ENCODE data around the gene U2AF2.

Gene U2AF2

DNA sequence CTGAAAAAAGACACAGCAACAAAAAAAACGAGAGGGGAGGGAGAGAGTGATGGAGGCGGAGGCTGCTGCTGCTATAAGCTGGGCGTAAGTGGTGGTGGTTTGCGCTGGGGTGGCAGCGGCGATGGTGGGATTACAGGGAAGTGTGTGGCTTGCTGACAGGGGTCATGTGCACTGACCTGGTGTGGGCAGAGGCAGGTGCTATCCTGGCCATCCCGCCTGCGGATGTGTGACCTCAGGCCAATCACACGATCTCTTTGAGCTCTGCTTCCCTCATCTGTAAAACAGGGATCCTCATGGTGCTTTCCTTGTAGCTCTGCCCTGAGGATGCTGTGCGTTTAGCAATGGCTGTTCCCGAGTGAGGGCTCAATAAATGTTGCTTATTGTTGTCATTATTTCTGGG, 17.3 kb upstream of the U2AF2 start:
- H3K4me3 ChIP-seq (ENCODE audit: control insufficient read depth in 1 of 7, extremely low read depth in 1 of 7, insufficient read depth in 4 of 7, low read depth in 2 of 7, low read length in 6 of 7), result no peak overlapping the region
- ChIA-PET POLR2A (interaction anchor here (1.2 to 1.5 kb wide), 2 partner anchors 10 to 15 kb away, joined by 3 to 4 read pairs; partner anchors contain the start of gene CCDC106), CTCF (interaction anchor here (0.5 to 12.5 kb wide), 10 partner anchors 9 to 171 kb away, joined by 3 to 128 read pairs (median 4); partner anchors contain the start of genes CCDC106, FIZ1, U2AF2 and ZNF581)
- 78% methylated on average over 10 of the region's 11 CpGs for WGBS (ENCODE audit: insufficient coverage)
- H3K4me1 ChIP-seq (ENCODE audit: control extremely low read depth in 1 of 4, control insufficient read depth in 4 of 4, insufficient read depth in 4 of 4, low read length in 3 of 4), result peaks cover 5 to 58% (median 52%) of the 10 kb centered on the region in 4 experiments
- H3K27ac ChIP-seq (ENCODE audit: insufficient read depth in 1 of 2, low read depth in 1 of 2, low read length in 2 of 2, poor library complexity in 1 of 2, severe bottlenecking in 2 of 2), result no peak overlapping the region
- H3K36me3 ChIP-seq (ENCODE audit: control insufficient read depth in 4 of 4, insufficient read depth in 4 of 4, low read length in 3 of 4), result peaks cover 0 to 3% (median 0%) of the 10 kb centered on the region in 4 experiments
- H3K9me3 ChIP-seq (ENCODE audit: control extremely low read depth in 1 of 5, control insufficient read depth in 4 of 5, insufficient read depth in 2 of 5, low read depth in 1 of 5, low read length in 4 of 5), result no peaks in the 10 kb centered on the region
- DNase-seq, result no peak
- H3K27me3 ChIP-seq (replicated peaks in 2 of 5; ENCODE audit: control insufficient read depth in 4 of 5, insufficient read depth in 5 of 5, low read length in 4 of 5), result no peaks in the 10 kb centered on the region

DNA sequence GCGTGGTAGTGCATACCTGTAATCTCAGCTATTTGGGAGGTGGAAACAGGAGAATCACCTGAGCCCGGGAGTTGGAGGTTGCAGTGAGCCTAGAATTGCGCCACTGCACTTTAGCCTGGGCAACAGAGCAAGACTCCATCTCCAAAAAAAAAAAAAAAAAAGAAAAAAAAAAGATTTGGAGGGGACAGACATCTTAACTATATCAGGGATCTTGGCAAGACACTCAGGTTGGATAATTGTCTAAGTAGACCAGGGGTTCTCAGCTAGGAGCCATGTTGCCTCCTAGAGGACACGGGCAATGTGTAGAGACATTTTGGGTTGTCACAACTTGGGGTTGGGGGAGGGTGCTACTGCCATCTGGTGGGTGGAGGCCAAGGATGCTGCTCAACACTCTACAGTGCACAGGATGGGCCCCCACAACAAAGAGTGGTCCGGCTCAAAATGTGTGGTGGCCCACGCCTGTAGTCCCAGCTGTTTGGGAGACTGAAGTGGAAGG, 15.9 kb upstream of the U2AF2 start:
- no peak overlapping the region for H3K4me3 ChIP-seq (ENCODE audit: control insufficient read depth in 1 of 7, extremely low read depth in 1 of 7, insufficient read depth in 4 of 7, low read depth in 2 of 7, low read length in 6 of 7)

DNA sequence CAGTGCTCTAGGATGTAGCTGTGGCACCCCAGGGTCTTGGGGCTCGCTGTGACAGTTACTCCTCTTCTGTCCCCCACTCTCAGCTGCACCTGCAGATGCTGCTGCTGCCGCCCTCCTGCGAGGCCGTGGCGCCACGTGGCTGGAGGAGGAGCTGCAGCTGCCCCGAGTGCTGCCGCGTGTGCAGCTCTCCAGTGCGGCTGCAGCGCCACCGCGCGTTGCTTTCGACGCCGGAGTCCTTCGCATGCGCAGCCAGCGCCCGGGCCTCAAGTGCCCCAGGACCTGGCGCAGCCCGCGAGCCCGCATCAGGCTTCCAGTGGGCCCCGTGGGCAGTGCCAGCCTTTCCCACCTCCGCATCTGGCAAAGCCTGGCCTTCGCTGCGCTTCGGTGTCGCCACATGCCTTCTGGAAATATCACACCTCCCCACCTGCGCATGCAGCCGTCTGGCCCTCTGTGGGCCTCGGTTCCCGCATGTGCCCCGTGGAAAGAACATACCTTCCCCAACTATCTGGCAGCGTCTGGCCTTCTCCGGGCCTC, 14.7 kb upstream of the U2AF2 start:
- POLR2A ChIA-PET, result interaction anchor here (1.1 kb wide), 1 partner anchor 14 kb away, joined by 4 read pairs; the partner anchor contains the start of gene U2AF2
- peak; percentile 85 to 91 (median 89) for DNase-seq
- 27% methylated on average over 34 of the region's 38 CpGs for WGBS (ENCODE audit: insufficient coverage)
- peak overlapping the region in 6 of 7 experiments; percentile 17 to 96 (median 80) for H3K4me3 ChIP-seq (ENCODE audit: control insufficient read depth in 1 of 7, extremely low read depth in 1 of 7, insufficient read depth in 4 of 7, low read depth in 2 of 7, low read length in 6 of 7)
- no peaks in the 10 kb centered on the region for H3K9me3 ChIP-seq (ENCODE audit: control extremely low read depth in 1 of 5, control insufficient read depth in 4 of 5, insufficient read depth in 2 of 5, low read depth in 1 of 5, low read length in 4 of 5)
- H3K27ac ChIP-seq (ENCODE audit: insufficient read depth in 1 of 2, low read depth in 1 of 2, low read length in 2 of 2, poor library complexity in 1 of 2, severe bottlenecking in 2 of 2), result peak overlapping the region in 1 of 2 experiments; percentile 74
- H3K4me1 ChIP-seq (ENCODE audit: control extremely low read depth in 1 of 4, control insufficient read depth in 4 of 4, insufficient read depth in 4 of 4, low read length in 3 of 4), result peaks cover 5 to 66% (median 61%) of the 10 kb centered on the region in 4 experiments
- peaks cover 0 to 8% (median 7%) of the 10 kb centered on the region in 4 experiments for H3K36me3 ChIP-seq (ENCODE audit: control insufficient read depth in 4 of 4, insufficient read depth in 4 of 4, low read length in 3 of 4)
- CTCF ChIA-PET, result interaction anchor here (1.0 to 12.5 kb wide), 3 partner anchors 6 to 13 kb away, joined by 4 to 128 read pairs (median 5); partner anchors contain the start of genes CCDC106 and ZNF581
- no peaks in the 10 kb centered on the region for H3K27me3 ChIP-seq (replicated peaks in 2 of 5; ENCODE audit: control insufficient read depth in 4 of 5, insufficient read depth in 5 of 5, low read length in 4 of 5)

More for the DNA sequence above, 15.9 kb upstream of the U2AF2 start:
- ChIA-PET POLR2A (interaction anchor here (0.6 to 1.5 kb wide), 2 partner anchors 9 to 14 kb away, joined by 3 read pairs; partner anchors contain the start of gene CCDC106), CTCF (interaction anchor here (0.9 to 12.5 kb wide), 5 partner anchors 7 to 40 kb away, joined by 3 to 128 read pairs (median 5); partner anchors contain the start of genes CCDC106, FIZ1, ZNF581 and ZNF784)
- H3K9me3 ChIP-seq (ENCODE audit: control extremely low read depth in 1 of 5, control insufficient read depth in 4 of 5, insufficient read depth in 2 of 5, low read depth in 1 of 5, low read length in 4 of 5), result no peaks in the 10 kb centered on the region
- peaks cover 5 to 62% (median 59%) of the 10 kb centered on the region in 4 experiments for H3K4me1 ChIP-seq (ENCODE audit: control extremely low read depth in 1 of 4, control insufficient read depth in 4 of 4, insufficient read depth in 4 of 4, low read length in 3 of 4)
- H3K27ac ChIP-seq (ENCODE audit: insufficient read depth in 1 of 2, low read depth in 1 of 2, low read length in 2 of 2, poor library complexity in 1 of 2, severe bottlenecking in 2 of 2), result no peak overlapping the region
- H3K36me3 ChIP-seq (ENCODE audit: control insufficient read depth in 4 of 4, insufficient read depth in 4 of 4, low read length in 3 of 4), result peaks cover 0 to 3% (median 0%) of the 10 kb centered on the region in 4 experiments
- H3K27me3 ChIP-seq (replicated peaks in 2 of 5; ENCODE audit: control insufficient read depth in 4 of 5, insufficient read depth in 5 of 5, low read length in 4 of 5), result no peaks in the 10 kb centered on the region
- 79% methylated on average over 3 of the region's 6 CpGs for WGBS (ENCODE audit: insufficient coverage)
- peak; percentile 83 to 87 (median 86) for DNase-seq

- ChIA-PET POLR2A (interaction anchor here (1.1 kb wide), 1 partner anchor 14 kb away, joined by 4 read pairs; the partner anchor contains the start of gene U2AF2), CTCF (interaction anchor here (1.0 to 1.1 kb wide), 2 partner anchors 9 to 14 kb away, joined by 4 to 5 read pairs; no protein-coding TSS in a partner anchor)
- Histone ChIP-seq H3K27ac (ENCODE audit: insufficient read depth in 1 of 2, low read depth in 1 of 2, low read length in 2 of 2, poor library complexity in 1 of 2, severe bottlenecking in 2 of 2) (peak within 1 kb of the TSS in 1 of 2 experiments; percentile 74), H3K36me3 (ENCODE audit: control insufficient read depth in 4 of 4, insufficient read depth in 4 of 4, low read length in 3 of 4) (peaks cover 0 to 15% (median 12%) of the 10 kb centered on the region in 4 experiments), H3K4me1 (ENCODE audit: control extremely low read depth in 1 of 4, control insufficient read depth in 4 of 4, insufficient read depth in 4 of 4, low read length in 3 of 4) (peaks cover 5 to 61% (median 54%) of the 10 kb centered on the region in 4 experiments), H3K4me3 (ENCODE audit: control insufficient read depth in 1 of 7, extremely low read depth in 1 of 7, insufficient read depth in 4 of 7, low read depth in 2 of 7, low read length in 6 of 7) (peak within 1 kb of the TSS; percentile 52 to 96 (median 76)), H3K27me3 (replicated peaks in 2 of 5; ENCODE audit: control insufficient read depth in 4 of 5, insufficient read depth in 5 of 5, low read length in 4 of 5) (no peaks in the 10 kb centered on the region), H3K9me3 (ENCODE audit: control extremely low read depth in 1 of 5, control insufficient read depth in 4 of 5, insufficient read depth in 2 of 5, low read depth in 1 of 5, low read length in 4 of 5) (no peaks in the 10 kb centered on the region)
- WGBS (ENCODE audit: insufficient coverage), result under 1% methylated on average over 68 of the region's 89 CpGs
- peak in 2 of 3 donors; percentile 52 to 60 for DNase-seq
Measured at GRCh38 chr19:55640577-55641425, 14.0 kb upstream of the U2AF2 start, which contains the start of gene ZNF580. TSS of gene ZNF580 (plus strand) at chr19:55641002. CDS start at chr19:55642509, 1,507 bp downstream.

GRCh38 chr19:55641426-55642152, 13.2 kb upstream of the U2AF2 start:
- no peaks in the 10 kb centered on the region for H3K27me3 ChIP-seq (replicated peaks in 2 of 5; ENCODE audit: control insufficient read depth in 4 of 5, insufficient read depth in 5 of 5, low read length in 4 of 5)
- peaks cover 5 to 53% (median 47%) of the 10 kb centered on the region in 4 experiments for H3K4me1 ChIP-seq (ENCODE audit: control extremely low read depth in 1 of 4, control insufficient read depth in 4 of 4, insufficient read depth in 4 of 4, low read length in 3 of 4)
- WGBS (ENCODE audit: insufficient coverage), result 0% methylated on average over 24 of the region's 25 CpGs
- CTCF ChIA-PET, result interaction anchor here (1.0 to 9.2 kb wide), 3 partner anchors 7 to 21 kb away, joined by 3 to 128 read pairs (median 3); partner anchors contain the start of gene ZNF784
- peak overlapping the region; percentile 52 to 96 (median 76) for H3K4me3 ChIP-seq (ENCODE audit: control insufficient read depth in 1 of 7, extremely low read depth in 1 of 7, insufficient read depth in 4 of 7, low read depth in 2 of 7, low read length in 6 of 7)
- peak in 2 of 3 donors; percentile 33 to 51 for DNase-seq
- no peaks in the 10 kb centered on the region for H3K9me3 ChIP-seq (ENCODE audit: control extremely low read depth in 1 of 5, control insufficient read depth in 4 of 5, insufficient read depth in 2 of 5, low read depth in 1 of 5, low read length in 4 of 5)
- H3K27ac ChIP-seq (ENCODE audit: insufficient read depth in 1 of 2, low read depth in 1 of 2, low read length in 2 of 2, poor library complexity in 1 of 2, severe bottlenecking in 2 of 2), result peak overlapping the region in 1 of 2 experiments; percentile 74
- POLR2A ChIA-PET, result interaction anchor here (1.0 kb wide), 1 partner anchor 13 kb away, joined by 4 read pairs; the partner anchor contains the start of gene U2AF2
- H3K36me3 ChIP-seq (ENCODE audit: control insufficient read depth in 4 of 4, insufficient read depth in 4 of 4, low read length in 3 of 4), result peaks cover 0 to 15% (median 12%) of the 10 kb centered on the region in 4 experiments
